GM23338 (cell line): ENCODE measurements around the gene CNNM4.

ENCODE experiments used
- CREB1 ChIP-seq: fragments of 250-450 bp; sonication (Bioruptor Pico); IDR thresholded peaks from 2 replicates; pipeline ENCODE4 v1.5.0; 2020; ENCODE audit warnings: low read depth, mild to moderate bottlenecking, moderate library complexity
- EZH2 ChIP-seq: fragments of 200-600 bp; sonication (generic); IDR thresholded peaks from one replicate; pipeline ENCODE4 v1.8.0; 2017; ENCODE audit warnings: antibody characterized with exemption, mild to moderate bottlenecking, low read depth; ENCODE audit not compliant: unreplicated experiment
- EZH2phosphoT487 ChIP-seq: fragments of 200-600 bp; sonication (generic); IDR thresholded peaks from one replicate; pipeline ENCODE4 v1.8.1; 2018; ENCODE audit warnings: antibody characterized with exemption; ENCODE audit not compliant: unreplicated experiment
- JUNB ChIP-seq: IDR thresholded peaks from one replicate; pipeline ENCODE4 v1.6.1; 2016; ENCODE audit warnings: antibody characterized with exemption; ENCODE audit not compliant: unreplicated experiment
- NANOG ChIP-seq: IDR thresholded peaks from 2 replicates; pipeline ENCODE4 v1.6.1; 2016; ENCODE audit warnings: antibody characterized with exemption, borderline replicate concordance
- POLR2AphosphoS5 ChIP-seq: IDR thresholded peaks from 2 replicates; pipeline ENCODE4 v1.6.1; 2016; ENCODE audit warnings: antibody characterized with exemption, low read depth
- STAT1 ChIP-seq: IDR thresholded peaks from one replicate; pipeline ENCODE4 v1.6.1; 2016; ENCODE audit warnings: antibody characterized with exemption; ENCODE audit not compliant: unreplicated experiment
- ZNF331 ChIP-seq: fragments of 250-450 bp; sonication (Bioruptor Pico); IDR thresholded peaks from 2 replicates; pipeline ENCODE4 v1.5.0; 2020; ENCODE audit warnings: low read depth, mild to moderate bottlenecking, moderate library complexity
- TF ChIP-seq, protein P1 (sequence below), 2 experiments: fragments of 200-600 bp in 1 of 2; sonication (generic) in 1 of 2; conservative IDR thresholded peaks; 2 replicates each; pipeline versions ENCODE4 v1.5.1 to v1.6.1; 2016 to 2017; ENCODE audit warnings: antibody characterized with exemption in 2 of 2, low read depth in 2 of 2, mild to moderate bottlenecking in 2 of 2, moderate library complexity in 1 of 2
- TF ChIP-seq, protein P2 (sequence below): IDR thresholded peaks from one replicate; pipeline ENCODE4 v1.6.1; 2018; ENCODE audit warnings: antibody characterized with exemption; ENCODE audit not compliant: unreplicated experiment
- TF ChIP-seq, protein P3 (sequence below): IDR thresholded peaks from 2 replicates; pipeline ENCODE4 v1.6.1; 2016; ENCODE audit warnings: antibody characterized with exemption
- TF ChIP-seq, protein P4 (sequence below): fragments of 250-450 bp; sonication (Bioruptor Pico); IDR thresholded peaks from 2 replicates; pipeline ENCODE4 v1.5.0; 2020; ENCODE audit warnings: mild to moderate bottlenecking, moderate library complexity

DNA sequence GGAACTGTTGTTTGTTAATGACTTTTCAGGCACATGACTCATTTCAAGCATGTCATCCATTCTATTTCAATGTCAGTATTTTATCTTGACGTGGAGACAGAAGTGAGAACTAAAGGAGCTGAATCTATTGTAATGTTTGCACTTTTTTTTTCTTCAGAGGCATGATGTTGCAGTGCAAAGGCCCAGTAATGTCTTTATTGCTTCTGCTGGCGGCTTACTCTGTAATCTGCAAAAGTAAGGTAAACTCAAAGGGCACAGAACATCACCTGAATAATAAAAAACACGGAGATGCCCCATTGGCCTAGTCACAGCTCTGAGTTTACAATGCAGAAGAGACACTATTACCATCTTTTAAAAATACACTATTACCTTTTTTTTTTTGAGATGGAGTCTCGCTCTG lies 53.0 kb downstream of the CNNM4 start:
- TF ChIP-seq POLR2AphosphoS5: no peak
- TF ChIP-seq, protein P1, sequence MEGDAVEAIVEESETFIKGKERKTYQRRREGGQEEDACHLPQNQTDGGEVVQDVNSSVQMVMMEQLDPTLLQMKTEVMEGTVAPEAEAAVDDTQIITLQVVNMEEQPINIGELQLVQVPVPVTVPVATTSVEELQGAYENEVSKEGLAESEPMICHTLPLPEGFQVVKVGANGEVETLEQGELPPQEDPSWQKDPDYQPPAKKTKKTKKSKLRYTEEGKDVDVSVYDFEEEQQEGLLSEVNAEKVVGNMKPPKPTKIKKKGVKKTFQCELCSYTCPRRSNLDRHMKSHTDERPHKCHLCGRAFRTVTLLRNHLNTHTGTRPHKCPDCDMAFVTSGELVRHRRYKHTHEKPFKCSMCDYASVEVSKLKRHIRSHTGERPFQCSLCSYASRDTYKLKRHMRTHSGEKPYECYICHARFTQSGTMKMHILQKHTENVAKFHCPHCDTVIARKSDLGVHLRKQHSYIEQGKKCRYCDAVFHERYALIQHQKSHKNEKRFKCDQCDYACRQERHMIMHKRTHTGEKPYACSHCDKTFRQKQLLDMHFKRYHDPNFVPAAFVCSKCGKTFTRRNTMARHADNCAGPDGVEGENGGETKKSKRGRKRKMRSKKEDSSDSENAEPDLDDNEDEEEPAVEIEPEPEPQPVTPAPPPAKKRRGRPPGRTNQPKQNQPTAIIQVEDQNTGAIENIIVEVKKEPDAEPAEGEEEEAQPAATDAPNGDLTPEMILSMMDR (conservative IDR thresholded peaks at IDR 0.05; ENCODE audit: low read depth in 2 of 2): no peak
- TF ChIP-seq STAT1: no peak
- TF ChIP-seq, protein P2, sequence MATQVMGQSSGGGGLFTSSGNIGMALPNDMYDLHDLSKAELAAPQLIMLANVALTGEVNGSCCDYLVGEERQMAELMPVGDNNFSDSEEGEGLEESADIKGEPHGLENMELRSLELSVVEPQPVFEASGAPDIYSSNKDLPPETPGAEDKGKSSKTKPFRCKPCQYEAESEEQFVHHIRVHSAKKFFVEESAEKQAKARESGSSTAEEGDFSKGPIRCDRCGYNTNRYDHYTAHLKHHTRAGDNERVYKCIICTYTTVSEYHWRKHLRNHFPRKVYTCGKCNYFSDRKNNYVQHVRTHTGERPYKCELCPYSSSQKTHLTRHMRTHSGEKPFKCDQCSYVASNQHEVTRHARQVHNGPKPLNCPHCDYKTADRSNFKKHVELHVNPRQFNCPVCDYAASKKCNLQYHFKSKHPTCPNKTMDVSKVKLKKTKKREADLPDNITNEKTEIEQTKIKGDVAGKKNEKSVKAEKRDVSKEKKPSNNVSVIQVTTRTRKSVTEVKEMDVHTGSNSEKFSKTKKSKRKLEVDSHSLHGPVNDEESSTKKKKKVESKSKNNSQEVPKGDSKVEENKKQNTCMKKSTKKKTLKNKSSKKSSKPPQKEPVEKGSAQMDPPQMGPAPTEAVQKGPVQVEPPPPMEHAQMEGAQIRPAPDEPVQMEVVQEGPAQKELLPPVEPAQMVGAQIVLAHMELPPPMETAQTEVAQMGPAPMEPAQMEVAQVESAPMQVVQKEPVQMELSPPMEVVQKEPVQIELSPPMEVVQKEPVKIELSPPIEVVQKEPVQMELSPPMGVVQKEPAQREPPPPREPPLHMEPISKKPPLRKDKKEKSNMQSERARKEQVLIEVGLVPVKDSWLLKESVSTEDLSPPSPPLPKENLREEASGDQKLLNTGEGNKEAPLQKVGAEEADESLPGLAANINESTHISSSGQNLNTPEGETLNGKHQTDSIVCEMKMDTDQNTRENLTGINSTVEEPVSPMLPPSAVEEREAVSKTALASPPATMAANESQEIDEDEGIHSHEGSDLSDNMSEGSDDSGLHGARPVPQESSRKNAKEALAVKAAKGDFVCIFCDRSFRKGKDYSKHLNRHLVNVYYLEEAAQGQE: no peak
- no peak for TF ChIP-seq JUNB
- no peak for TF ChIP-seq CREB1
- TF ChIP-seq EZH2: no peak
- no peak for TF ChIP-seq EZH2phosphoT487
- TF ChIP-seq, protein P3, sequence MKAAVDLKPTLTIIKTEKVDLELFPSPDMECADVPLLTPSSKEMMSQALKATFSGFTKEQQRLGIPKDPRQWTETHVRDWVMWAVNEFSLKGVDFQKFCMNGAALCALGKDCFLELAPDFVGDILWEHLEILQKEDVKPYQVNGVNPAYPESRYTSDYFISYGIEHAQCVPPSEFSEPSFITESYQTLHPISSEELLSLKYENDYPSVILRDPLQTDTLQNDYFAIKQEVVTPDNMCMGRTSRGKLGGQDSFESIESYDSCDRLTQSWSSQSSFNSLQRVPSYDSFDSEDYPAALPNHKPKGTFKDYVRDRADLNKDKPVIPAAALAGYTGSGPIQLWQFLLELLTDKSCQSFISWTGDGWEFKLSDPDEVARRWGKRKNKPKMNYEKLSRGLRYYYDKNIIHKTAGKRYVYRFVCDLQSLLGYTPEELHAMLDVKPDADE: no peak
- TF ChIP-seq ZNF331 (CRISPR knock-in tag): no peak
- TF ChIP-seq, protein P4, sequence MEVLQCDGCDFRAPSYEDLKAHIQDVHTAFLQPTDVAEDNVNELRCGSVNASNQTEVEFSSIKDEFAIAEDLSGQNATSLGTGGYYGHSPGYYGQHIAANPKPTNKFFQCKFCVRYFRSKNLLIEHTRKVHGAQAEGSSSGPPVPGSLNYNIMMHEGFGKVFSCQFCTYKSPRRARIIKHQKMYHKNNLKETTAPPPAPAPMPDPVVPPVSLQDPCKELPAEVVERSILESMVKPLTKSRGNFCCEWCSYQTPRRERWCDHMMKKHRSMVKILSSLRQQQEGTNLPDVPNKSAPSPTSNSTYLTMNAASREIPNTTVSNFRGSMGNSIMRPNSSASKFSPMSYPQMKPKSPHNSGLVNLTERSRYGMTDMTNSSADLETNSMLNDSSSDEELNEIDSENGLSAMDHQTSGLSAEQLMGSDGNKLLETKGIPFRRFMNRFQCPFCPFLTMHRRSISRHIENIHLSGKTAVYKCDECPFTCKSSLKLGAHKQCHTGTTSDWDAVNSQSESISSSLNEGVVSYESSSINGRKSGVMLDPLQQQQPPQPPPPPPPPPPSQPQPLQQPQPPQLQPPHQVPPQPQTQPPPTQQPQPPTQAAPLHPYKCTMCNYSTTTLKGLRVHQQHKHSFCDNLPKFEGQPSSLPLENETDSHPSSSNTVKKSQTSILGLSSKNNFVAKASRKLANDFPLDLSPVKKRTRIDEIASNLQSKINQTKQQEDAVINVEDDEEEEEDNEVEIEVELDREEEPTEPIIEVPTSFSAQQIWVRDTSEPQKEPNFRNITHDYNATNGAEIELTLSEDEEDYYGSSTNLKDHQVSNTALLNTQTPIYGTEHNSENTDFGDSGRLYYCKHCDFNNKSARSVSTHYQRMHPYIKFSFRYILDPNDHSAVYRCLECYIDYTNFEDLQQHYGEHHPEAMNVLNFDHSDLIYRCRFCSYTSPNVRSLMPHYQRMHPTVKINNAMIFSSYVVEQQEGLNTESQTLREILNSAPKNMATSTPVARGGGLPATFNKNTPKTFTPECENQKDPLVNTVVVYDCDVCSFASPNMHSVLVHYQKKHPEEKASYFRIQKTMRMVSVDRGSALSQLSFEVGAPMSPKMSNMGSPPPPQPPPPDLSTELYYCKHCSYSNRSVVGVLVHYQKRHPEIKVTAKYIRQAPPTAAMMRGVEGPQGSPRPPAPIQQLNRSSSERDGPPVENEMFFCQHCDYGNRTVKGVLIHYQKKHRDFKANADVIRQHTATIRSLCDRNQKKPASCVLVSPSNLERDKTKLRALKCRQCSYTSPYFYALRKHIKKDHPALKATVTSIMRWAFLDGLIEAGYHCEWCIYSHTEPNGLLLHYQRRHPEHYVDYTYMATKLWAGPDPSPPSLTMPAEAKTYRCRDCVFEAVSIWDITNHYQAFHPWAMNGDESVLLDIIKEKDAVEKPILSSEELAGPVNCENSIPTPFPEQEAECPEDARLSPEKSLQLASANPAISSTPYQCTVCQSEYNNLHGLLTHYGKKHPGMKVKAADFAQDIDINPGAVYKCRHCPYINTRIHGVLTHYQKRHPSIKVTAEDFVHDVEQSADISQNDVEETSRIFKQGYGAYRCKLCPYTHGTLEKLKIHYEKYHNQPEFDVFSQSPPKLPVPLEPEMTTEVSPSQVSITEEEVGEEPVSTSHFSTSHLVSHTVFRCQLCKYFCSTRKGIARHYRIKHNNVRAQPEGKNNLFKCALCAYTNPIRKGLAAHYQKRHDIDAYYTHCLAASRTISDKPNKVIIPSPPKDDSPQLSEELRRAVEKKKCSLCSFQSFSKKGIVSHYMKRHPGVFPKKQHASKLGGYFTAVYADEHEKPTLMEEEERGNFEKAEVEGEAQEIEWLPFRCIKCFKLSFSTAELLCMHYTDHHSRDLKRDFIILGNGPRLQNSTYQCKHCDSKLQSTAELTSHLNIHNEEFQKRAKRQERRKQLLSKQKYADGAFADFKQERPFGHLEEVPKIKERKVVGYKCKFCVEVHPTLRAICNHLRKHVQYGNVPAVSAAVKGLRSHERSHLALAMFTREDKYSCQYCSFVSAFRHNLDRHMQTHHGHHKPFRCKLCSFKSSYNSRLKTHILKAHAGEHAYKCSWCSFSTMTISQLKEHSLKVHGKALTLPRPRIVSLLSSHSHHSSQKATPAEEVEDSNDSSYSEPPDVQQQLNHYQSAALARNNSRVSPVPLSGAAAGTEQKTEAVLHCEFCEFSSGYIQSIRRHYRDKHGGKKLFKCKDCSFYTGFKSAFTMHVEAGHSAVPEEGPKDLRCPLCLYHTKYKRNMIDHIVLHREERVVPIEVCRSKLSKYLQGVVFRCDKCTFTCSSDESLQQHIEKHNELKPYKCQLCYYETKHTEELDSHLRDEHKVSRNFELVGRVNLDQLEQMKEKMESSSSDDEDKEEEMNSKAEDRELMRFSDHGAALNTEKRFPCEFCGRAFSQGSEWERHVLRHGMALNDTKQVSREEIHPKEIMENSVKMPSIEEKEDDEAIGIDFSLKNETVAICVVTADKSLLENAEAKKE: no peak
- TF ChIP-seq NANOG: no peak
